Measurements from ENCODE around the gene PRDM15.

DNA sequence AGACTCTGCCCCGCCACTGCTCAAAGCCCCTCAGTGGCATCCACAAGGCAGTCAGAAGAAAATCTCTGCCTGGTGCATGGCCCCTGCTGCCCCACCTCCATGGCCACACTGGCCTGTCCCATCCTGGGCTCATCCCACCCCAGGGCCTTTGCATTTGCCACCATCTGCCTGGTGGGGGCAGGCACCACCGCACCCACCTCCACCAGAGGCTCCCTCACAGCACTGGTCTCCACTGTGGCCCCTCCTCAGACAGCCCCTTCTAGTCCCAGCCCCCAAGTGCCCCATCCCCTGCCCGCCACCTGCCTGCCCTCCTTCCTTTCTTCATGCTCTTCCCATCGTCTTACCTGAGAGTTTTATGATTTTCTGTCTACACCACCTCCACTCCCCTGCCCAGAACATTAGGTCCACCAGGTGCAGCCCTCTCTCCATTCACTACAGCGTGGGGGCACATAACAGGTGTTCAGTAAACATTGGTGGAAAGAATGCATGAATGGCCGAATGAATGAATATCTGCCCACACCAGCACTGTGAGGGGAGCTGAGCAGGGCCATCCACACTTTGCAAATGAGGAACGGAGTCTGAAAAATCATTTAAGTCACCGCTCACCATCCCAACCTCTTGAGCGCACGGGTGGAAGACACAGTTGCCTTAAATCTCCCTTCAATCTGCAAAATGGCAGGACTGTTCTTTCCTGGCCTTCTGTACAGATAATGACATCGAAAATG is 2.1 kb downstream of the PRDM15 start:
- TF ChIP-seq, protein P1, sequence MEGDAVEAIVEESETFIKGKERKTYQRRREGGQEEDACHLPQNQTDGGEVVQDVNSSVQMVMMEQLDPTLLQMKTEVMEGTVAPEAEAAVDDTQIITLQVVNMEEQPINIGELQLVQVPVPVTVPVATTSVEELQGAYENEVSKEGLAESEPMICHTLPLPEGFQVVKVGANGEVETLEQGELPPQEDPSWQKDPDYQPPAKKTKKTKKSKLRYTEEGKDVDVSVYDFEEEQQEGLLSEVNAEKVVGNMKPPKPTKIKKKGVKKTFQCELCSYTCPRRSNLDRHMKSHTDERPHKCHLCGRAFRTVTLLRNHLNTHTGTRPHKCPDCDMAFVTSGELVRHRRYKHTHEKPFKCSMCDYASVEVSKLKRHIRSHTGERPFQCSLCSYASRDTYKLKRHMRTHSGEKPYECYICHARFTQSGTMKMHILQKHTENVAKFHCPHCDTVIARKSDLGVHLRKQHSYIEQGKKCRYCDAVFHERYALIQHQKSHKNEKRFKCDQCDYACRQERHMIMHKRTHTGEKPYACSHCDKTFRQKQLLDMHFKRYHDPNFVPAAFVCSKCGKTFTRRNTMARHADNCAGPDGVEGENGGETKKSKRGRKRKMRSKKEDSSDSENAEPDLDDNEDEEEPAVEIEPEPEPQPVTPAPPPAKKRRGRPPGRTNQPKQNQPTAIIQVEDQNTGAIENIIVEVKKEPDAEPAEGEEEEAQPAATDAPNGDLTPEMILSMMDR (optimal IDR thresholded peaks at IDR 0.05 in 1 of 3, IDR thresholded peaks at IDR 0.05 in 1 of 3, conservative IDR thresholded peaks at IDR 0.05 in 1 of 3; ENCODE audit: extremely low read depth in 1 of 3, insufficient read depth in 2 of 3, low read length in 3 of 3): peak in 1 of 3 experiments; percentile 27
- TF ChIP-seq EZH2 (IDR thresholded peaks at IDR 0.05; ENCODE audit: low read length): no peak
